ENCODE measurements around the gene ZNF770. TPM values are rescaled to one million over a fixed set of nuclear protein-coding genes. Genes with fewer than 3 reads are reported as not detected.

The ZNF770 gene
- total RNA-seq, 1 experiment from 2014 or later, result 73.6 TPM

DNA sequence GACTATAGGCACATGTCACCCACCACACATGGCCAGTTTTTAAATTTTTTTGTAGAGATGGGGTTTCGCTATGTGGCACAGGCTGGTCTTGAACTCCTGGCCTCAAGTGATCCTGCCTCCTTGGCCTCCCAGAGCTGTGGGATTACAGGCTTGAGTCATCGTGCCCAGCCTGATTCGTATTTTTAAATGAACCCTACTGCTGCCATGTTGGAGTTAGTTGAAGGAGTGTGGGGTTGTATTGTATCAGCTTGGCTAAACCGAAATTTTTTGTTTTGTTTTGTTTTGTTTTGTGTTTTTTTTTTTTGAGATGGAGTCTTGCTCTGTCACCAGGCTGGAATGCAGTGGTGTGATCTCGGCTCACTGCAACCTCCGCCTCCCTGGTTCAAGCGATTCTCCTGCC is 11.8 kb upstream of the ZNF770 start:
- Mint-ChIP-seq H3K4me1 (ENCODE audit: insufficient read depth, unreplicated experiment) (peaks cover 8% of the 10 kb centered on the region), H3K9me3 (ENCODE audit: unreplicated experiment) (no peaks in the 10 kb centered on the region), H3K4me3 (ENCODE audit: unreplicated experiment) (peak overlapping the region; percentile 43), H3K27ac (ENCODE audit: low read depth, unreplicated experiment) (peak overlapping the region; percentile 85), H3K27me3 (ENCODE audit: insufficient read depth, unreplicated experiment) (no peaks in the 10 kb centered on the region), H3K36me3 (ENCODE audit: insufficient read depth, unreplicated experiment) (peaks cover 4% of the 10 kb centered on the region)
- intact Hi-C loops (cut with micrococcal nuclease), result no loop called here
- ChIA-PET POLR2A (interaction anchor here (0.6 to 8.0 kb wide), 14 partner anchors 8 to 1219 kb away, joined by 3 to 181 read pairs (median 6); partner anchors contain the start of genes AQR, SLC12A6 and ZNF770), CTCF (interaction anchor here (0.6 to 1.8 kb wide), 6 partner anchors 16 to 445 kb away, joined by 3 to 12 read pairs (median 4); partner anchors contain the start of gene AQR)
- DNase-seq (ENCODE audit: unreplicated experiment), result no peak
- no TSS peak for BruUV-seq (replicated peaks)
- TF ChIP-seq, protein P1, sequence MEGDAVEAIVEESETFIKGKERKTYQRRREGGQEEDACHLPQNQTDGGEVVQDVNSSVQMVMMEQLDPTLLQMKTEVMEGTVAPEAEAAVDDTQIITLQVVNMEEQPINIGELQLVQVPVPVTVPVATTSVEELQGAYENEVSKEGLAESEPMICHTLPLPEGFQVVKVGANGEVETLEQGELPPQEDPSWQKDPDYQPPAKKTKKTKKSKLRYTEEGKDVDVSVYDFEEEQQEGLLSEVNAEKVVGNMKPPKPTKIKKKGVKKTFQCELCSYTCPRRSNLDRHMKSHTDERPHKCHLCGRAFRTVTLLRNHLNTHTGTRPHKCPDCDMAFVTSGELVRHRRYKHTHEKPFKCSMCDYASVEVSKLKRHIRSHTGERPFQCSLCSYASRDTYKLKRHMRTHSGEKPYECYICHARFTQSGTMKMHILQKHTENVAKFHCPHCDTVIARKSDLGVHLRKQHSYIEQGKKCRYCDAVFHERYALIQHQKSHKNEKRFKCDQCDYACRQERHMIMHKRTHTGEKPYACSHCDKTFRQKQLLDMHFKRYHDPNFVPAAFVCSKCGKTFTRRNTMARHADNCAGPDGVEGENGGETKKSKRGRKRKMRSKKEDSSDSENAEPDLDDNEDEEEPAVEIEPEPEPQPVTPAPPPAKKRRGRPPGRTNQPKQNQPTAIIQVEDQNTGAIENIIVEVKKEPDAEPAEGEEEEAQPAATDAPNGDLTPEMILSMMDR (IDR thresholded peaks at IDR 0.05; ENCODE audit: unreplicated experiment), result no peak

DNA sequence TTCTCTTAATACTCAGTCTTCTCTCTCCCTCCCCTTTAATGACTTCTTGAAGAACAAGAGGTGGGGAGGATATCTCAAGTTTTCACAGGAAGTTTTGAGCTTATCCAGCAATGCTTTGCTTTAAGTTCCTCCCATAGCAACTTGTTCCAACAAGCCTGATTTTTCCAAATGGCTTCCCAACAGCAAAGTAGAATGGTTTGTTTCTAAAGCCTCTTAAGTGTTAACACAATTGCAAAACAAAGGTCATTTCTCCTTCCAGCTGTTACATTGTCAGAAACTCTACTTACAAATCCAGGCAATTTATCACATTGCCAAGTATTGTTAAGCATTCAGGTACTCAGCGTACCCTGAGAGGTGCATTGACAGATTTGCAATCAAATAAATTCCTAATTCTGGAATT is 6.8 kb upstream of the ZNF770 start:
- BruUV-seq (replicated peaks), result no TSS peak
- no peaks in the 10 kb centered on the region for H3K36me3 Mint-ChIP-seq (ENCODE audit: insufficient read depth, unreplicated experiment)
- no peaks in the 10 kb centered on the region for H3K9me3 Mint-ChIP-seq (ENCODE audit: unreplicated experiment)
- H3K4me1 Mint-ChIP-seq (ENCODE audit: insufficient read depth, unreplicated experiment), result peaks cover 18% of the 10 kb centered on the region
- ChIA-PET POLR2A (interaction anchor here (0.6 to 1.6 kb wide), 4 partner anchors 10 to 44 kb away, joined by 3 to 8 read pairs (median 4); partner anchors contain the start of gene AQR), CTCF (interaction anchor here (0.6 to 1.1 kb wide), 2 partner anchors 9 to 49 kb away, joined by 3 read pairs; no protein-coding TSS in a partner anchor)
- no peak overlapping the region for H3K27ac Mint-ChIP-seq (ENCODE audit: low read depth, unreplicated experiment)
- no peak for DNase-seq (ENCODE audit: unreplicated experiment)
- no peaks in the 10 kb centered on the region for H3K27me3 Mint-ChIP-seq (ENCODE audit: insufficient read depth, unreplicated experiment)
- intact Hi-C loops (cut with micrococcal nuclease), result no loop called here
- no peak overlapping the region for H3K4me3 Mint-ChIP-seq (ENCODE audit: unreplicated experiment)
- TF ChIP-seq, protein P1 (IDR thresholded peaks at IDR 0.05; ENCODE audit: unreplicated experiment), result no peak

DNA sequence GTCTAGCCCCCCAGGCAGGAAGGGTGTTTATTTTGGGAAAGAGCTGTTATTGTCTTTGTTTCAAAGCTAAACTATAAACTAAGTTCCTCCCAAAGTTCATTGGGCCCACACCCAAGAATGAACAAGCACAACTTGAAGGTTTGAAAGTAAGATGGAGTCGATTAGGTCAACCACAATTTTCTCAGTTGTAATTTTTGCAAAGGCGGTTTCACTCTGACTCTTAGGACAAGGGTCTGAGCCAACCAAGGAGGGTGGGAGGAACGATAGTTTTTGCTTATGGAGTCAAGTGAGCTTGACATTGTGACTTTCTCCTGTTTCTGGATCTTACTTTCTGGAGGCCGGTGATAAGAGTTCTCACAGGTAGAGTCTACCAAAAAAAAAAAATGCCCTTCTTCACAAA is 5.8 kb upstream of the ZNF770 start:
- no peaks in the 10 kb centered on the region for H3K36me3 Mint-ChIP-seq (ENCODE audit: insufficient read depth, unreplicated experiment)
- CTCF ChIA-PET, result interaction anchor here (0.7 kb wide), 1 partner anchor 526 kb away, joined by 3 read pairs; no protein-coding TSS in a partner anchor
- no peak overlapping the region for H3K4me3 Mint-ChIP-seq (ENCODE audit: unreplicated experiment)
- H3K27me3 Mint-ChIP-seq (ENCODE audit: insufficient read depth, unreplicated experiment), result no peaks in the 10 kb centered on the region
- no TSS peak for BruUV-seq (replicated peaks)
- no peaks in the 10 kb centered on the region for H3K9me3 Mint-ChIP-seq (ENCODE audit: unreplicated experiment)
- DNase-seq (ENCODE audit: unreplicated experiment), result no peak
- H3K27ac Mint-ChIP-seq (ENCODE audit: low read depth, unreplicated experiment), result no peak overlapping the region
- intact Hi-C loops (cut with micrococcal nuclease), result no loop called here
- peaks cover 18% of the 10 kb centered on the region for H3K4me1 Mint-ChIP-seq (ENCODE audit: insufficient read depth, unreplicated experiment)
- TF ChIP-seq, protein P1 (IDR thresholded peaks at IDR 0.05; ENCODE audit: unreplicated experiment), result no peak
- POLR2A ChIA-PET, result interaction anchor here (0.8 to 1.3 kb wide), 3 partner anchors 10 to 49 kb away, joined by 3 to 4 read pairs (median 4); no protein-coding TSS in a partner anchor

DNA sequence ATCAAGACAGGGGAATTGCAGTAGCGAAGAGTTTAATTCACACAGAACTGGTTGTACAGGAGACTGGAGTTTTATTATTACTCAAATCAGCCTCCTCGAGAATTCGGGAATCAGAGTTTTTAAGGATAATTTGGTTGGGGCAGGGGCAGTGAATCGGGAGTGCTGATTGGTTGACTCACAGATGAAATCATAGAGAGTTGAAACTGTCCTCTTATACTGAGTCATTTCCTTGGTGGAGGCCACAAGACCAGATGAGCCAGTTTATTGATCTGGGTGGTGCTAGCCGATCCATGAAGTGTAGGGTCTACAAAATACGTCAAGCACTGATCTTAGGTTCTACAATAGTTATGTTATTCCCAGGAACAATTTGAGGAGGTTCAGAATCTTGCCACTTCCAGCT is 5.3 kb upstream of the ZNF770 start:
- CTCF ChIA-PET, result interaction anchor here (0.7 kb wide), 1 partner anchor 300 kb away, joined by 3 read pairs; no protein-coding TSS in a partner anchor
- no peaks in the 10 kb centered on the region for H3K27me3 Mint-ChIP-seq (ENCODE audit: insufficient read depth, unreplicated experiment)
- peaks cover 1% of the 10 kb centered on the region for H3K36me3 Mint-ChIP-seq (ENCODE audit: insufficient read depth, unreplicated experiment)
- H3K4me3 Mint-ChIP-seq (ENCODE audit: unreplicated experiment), result no peak overlapping the region
- POLR2A ChIA-PET, result interaction anchor here (0.8 to 1.3 kb wide), 3 partner anchors 26 to 50 kb away, joined by 3 to 4 read pairs (median 3); no protein-coding TSS in a partner anchor
- TF ChIP-seq, protein P1 (IDR thresholded peaks at IDR 0.05; ENCODE audit: unreplicated experiment), result no peak
- peaks cover 18% of the 10 kb centered on the region for H3K4me1 Mint-ChIP-seq (ENCODE audit: insufficient read depth, unreplicated experiment)
- H3K27ac Mint-ChIP-seq (ENCODE audit: low read depth, unreplicated experiment), result no peak overlapping the region
- no peak for DNase-seq (ENCODE audit: unreplicated experiment)
- intact Hi-C loops (cut with micrococcal nuclease), result no loop called here
- BruUV-seq (replicated peaks), result no TSS peak
- H3K9me3 Mint-ChIP-seq (ENCODE audit: unreplicated experiment), result no peaks in the 10 kb centered on the region
